PC-9 (cell line): ENCODE results near the gene EMX2. TPM values are rescaled to one million over a fixed set of nuclear protein-coding genes. Genes with fewer than 3 reads are reported as not detected.

Source experiments
- BruUV-seq: library from RNA; stranded (reverse); fragments of 400-500 nt; replicated peaks from 2 replicates; lab custom pipeline; 2021; lab: Mats Ljungman, UMichigan
- CTCF ChIA-PET: fragments of 300-600 bp; sonication (Branson Sonifier 250); formaldehyde crosslinking; loops from one replicate; lab custom pipeline; 2022; ENCODE audit warnings: antibody characterized with exemption; lab: Charles Lee
- POLR2A ChIA-PET: fragments of 300-600 bp; sonication (Branson Sonifier 250); formaldehyde crosslinking; loops from one replicate; lab custom pipeline; 2022; ENCODE audit warnings: antibody characterized with exemption; ENCODE audit not compliant: unreplicated experiment; lab: Charles Lee
- DNase-seq, 2 experiments: peaks; one replicate each; pipeline versions ENCODE4 v3.0.0 to v3.0.0-alpha.2; 2015 to 2022; ENCODE audit warnings: mixed read lengths in 1 of 2
- H2AFZ ChIP-seq: fragments of 200-600 bp; sonication (generic); 2 replicates; pipeline ENCODE4 v1.8.1; 2017; ENCODE audit warnings: antibody characterized with exemption
- H3F3A ChIP-seq: fragments of 200-600 bp; sonication (generic); 2 replicates; pipeline ENCODE4 v1.8.1; 2017; ENCODE audit warnings: antibody characterized with exemption, mild to moderate bottlenecking, low read depth; ENCODE audit not compliant: insufficient read depth
- H3K27ac ChIP-seq: fragments of 200-600 bp; sonication (generic); 2 replicates; pipeline ENCODE4 v1.6.1; 2016; ENCODE audit warnings: mixed run types
- H3K27me3 ChIP-seq: fragments of 200-600 bp; sonication (generic); 2 replicates; pipeline ENCODE4 v1.6.1; 2016; ENCODE audit warnings: low read depth, mixed run types; ENCODE audit not compliant: insufficient read depth
- H3K36me3 ChIP-seq: fragments of 200-600 bp; sonication (generic); 2 replicates; pipeline ENCODE4 v1.6.1; 2016; ENCODE audit warnings: low read depth, mixed run types
- H3K4me1 ChIP-seq: fragments of 200-600 bp; sonication (generic); replicated peaks from 2 replicates; pipeline ENCODE4 v1.6.1; 2016; ENCODE audit warnings: mixed run types; ENCODE audit not compliant: insufficient read depth
- H3K4me2 ChIP-seq: fragments of 200-600 bp; sonication (generic); 2 replicates; pipeline ENCODE4 v1.6.1; 2017; ENCODE audit warnings: mixed run types
- H3K4me3 ChIP-seq: fragments of 200-600 bp; sonication (generic); 2 replicates; pipeline ENCODE4 v1.6.1; 2016; ENCODE audit warnings: mixed run types
- H3K79me2 ChIP-seq: fragments of 200-600 bp; sonication (generic); 2 replicates; pipeline ENCODE4 v1.6.1; 2017; ENCODE audit warnings: low read depth, mixed run types
- H3K9me2 ChIP-seq: fragments of 200-600 bp; sonication (generic); 2 replicates; pipeline ENCODE4 v1.8.1; 2017; ENCODE audit warnings: mild to moderate bottlenecking; ENCODE audit not compliant: insufficient read depth
- H3K9me3 ChIP-seq: fragments of 200-600 bp; sonication (generic); 2 replicates; pipeline ENCODE4 v1.8.1; 2016; ENCODE audit warnings: low read depth; ENCODE audit not compliant: insufficient read depth
- H4K20me1 ChIP-seq: fragments of 200-600 bp; sonication (generic); 2 replicates; pipeline ENCODE4 v1.8.1; 2017; ENCODE audit not compliant: insufficient read depth
- EZH2 ChIP-seq: fragments of 200-600 bp; sonication (generic); IDR thresholded peaks from 2 replicates; pipeline ENCODE4 v1.8.0; 2017; ENCODE audit warnings: antibody characterized with exemption, low read depth
- intact Hi-C: fragments of 100-400 bp; cut with micrococcal nuclease; formaldehyde crosslinking; loops from one replicate; pipeline ENCODE4 v1.10.0; 2022; ENCODE audit not compliant: unreplicated experiment
- total RNA-seq: library from RNA; stranded (reverse); gene quantifications from 2 replicates; pipeline ENCODE4 v1.2.3, GENCODE V29; 2021
- TF ChIP-seq, protein P1 (sequence below): fragments of 200-600 bp; sonication (generic); conservative IDR thresholded peaks from 2 replicates; pipeline ENCODE4 v1.6.1; 2017; ENCODE audit warnings: mixed run types, antibody characterized with exemption, mild to moderate bottlenecking, moderate library complexity

EMX2 gene
- total RNA-seq, 1 experiment from 2014 or later: not detected

DNA sequence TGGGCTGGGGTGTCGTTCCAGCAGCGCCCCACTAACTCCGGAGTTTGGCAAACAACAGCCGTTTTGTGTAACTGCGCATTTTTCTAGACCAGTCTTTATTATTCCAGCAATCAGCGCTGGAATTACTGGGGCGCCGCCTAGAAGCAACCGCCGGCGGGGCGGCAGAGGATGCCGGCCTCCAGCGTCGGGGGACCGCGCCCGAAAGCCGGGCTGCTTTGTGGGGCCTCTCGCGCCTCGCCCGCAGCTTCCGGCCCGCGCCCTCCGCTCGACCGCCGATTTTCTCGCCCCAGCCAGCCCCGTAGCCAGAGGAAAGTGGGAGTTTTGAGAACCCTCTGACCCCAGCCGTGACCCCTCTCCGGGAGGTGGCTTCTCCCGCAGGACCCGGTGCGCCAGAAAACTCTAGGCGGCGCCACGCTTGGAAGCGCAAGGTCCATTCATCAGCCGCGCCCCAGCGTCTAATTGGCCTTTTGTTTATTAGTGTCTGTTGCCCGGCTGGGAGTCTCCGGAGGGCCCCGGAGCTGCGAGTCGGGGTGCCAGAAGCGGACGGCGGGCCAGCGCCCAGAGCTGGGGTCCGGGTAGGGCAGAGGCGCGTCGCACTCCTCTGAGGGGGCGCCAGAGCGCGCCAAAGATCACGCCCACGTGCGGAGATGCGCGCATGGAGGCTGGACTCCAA, 10.7 kb downstream of the EMX2 start:
- H3K4me2 ChIP-seq: no peak overlapping the region

DNA sequence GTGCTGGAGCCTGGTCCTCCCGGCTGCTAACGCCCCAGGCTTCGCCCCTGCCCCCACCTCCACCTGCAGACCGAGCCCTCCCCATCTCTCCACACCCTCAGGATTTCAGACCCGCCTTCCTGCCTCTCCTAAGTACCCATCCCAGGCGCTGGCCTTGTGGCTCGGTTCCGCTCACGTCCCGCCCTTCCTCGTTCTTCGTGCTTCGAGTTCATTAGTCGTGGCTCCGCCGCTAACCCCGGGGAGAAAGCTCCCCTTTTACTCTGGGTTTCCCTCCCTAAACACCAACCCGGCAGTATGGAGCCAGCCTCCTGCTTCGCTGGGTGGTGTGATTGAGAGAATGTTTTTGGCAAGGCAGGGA, 11.2 kb downstream of the EMX2 start:
- no peak overlapping the region for H2AFZ ChIP-seq
- H3K36me3 ChIP-seq: no peaks in the 10 kb centered on the region
- no peaks in the 10 kb centered on the region for H4K20me1 ChIP-seq
- intact Hi-C loops: no loop called here
- H3K4me2 ChIP-seq: no peak overlapping the region
- no peak overlapping the region for H3K4me3 ChIP-seq
- H3K27me3 ChIP-seq: peaks cover 44% of the 10 kb centered on the region
- no peak overlapping the region for H3K27ac ChIP-seq
- no peaks in the 10 kb centered on the region for H3K9me3 ChIP-seq
- ChIA-PET POLR2A (no interaction called here), CTCF (no interaction called here)
- H3K9me2 ChIP-seq: no peaks in the 10 kb centered on the region
- H3K79me2 ChIP-seq: no peaks in the 10 kb centered on the region
- no peaks in the 10 kb centered on the region for H3F3A ChIP-seq
- no peaks in the 10 kb centered on the region for H3K4me1 ChIP-seq
- no peak for DNase-seq
- BruUV-seq: no TSS peak
- TF ChIP-seq, protein P1, sequence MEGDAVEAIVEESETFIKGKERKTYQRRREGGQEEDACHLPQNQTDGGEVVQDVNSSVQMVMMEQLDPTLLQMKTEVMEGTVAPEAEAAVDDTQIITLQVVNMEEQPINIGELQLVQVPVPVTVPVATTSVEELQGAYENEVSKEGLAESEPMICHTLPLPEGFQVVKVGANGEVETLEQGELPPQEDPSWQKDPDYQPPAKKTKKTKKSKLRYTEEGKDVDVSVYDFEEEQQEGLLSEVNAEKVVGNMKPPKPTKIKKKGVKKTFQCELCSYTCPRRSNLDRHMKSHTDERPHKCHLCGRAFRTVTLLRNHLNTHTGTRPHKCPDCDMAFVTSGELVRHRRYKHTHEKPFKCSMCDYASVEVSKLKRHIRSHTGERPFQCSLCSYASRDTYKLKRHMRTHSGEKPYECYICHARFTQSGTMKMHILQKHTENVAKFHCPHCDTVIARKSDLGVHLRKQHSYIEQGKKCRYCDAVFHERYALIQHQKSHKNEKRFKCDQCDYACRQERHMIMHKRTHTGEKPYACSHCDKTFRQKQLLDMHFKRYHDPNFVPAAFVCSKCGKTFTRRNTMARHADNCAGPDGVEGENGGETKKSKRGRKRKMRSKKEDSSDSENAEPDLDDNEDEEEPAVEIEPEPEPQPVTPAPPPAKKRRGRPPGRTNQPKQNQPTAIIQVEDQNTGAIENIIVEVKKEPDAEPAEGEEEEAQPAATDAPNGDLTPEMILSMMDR: no peak
- no peak for TF ChIP-seq EZH2

More for the DNA sequence above, 10.7 kb downstream of the EMX2 start:
- no peaks in the 10 kb centered on the region for H3K79me2 ChIP-seq
- CTCF ChIA-PET: no interaction called here
- H3K27me3 ChIP-seq: peaks cover 46% of the 10 kb centered on the region
- H3K27ac ChIP-seq: no peak overlapping the region
- DNase-seq: no peak
- no peaks in the 10 kb centered on the region for H4K20me1 ChIP-seq
- intact Hi-C loops: no loop called here
- no peaks in the 10 kb centered on the region for H3K9me3 ChIP-seq
- no peaks in the 10 kb centered on the region for H3K4me1 ChIP-seq
- H3K36me3 ChIP-seq: no peaks in the 10 kb centered on the region
- no peak for TF ChIP-seq EZH2
- TF ChIP-seq, protein P1: no peak
- H3F3A ChIP-seq: no peaks in the 10 kb centered on the region
- no peak overlapping the region for H3K4me3 ChIP-seq
- POLR2A ChIA-PET: no interaction called here
- no TSS peak for BruUV-seq
- no peaks in the 10 kb centered on the region for H3K9me2 ChIP-seq
- H2AFZ ChIP-seq: no peak overlapping the region

DNA sequence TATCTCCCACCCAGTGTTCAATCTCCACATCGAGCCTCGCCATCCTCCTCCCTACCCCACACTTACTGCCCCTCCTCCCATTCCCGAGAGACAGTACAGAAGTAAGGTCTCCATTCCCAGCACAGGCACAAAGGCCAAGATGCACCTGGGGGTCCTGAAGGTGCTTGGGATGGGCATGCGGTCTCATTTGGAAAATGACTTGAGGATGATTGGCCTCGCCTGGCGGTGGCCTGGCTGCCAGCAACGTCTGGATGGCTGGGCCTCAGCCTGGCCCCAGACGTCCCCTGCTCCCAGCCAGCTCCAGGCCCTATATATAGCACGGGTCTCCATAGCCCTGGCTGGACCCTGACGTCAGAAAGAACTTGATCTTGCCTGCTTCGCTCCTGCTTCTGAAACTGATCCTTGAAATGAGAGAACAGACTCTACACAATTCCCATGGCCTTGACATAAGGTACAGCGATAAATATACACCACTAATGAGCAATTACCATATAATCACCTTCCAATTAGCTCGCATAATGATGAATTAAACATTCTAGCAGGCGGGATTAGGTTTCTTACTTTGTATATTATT, 11.8 kb downstream of the EMX2 start:
- POLR2A ChIA-PET: no interaction called here
- intact Hi-C loops: no loop called here
- no peak overlapping the region for H3K4me3 ChIP-seq
- H3K27ac ChIP-seq: no peak overlapping the region
- H3K36me3 ChIP-seq: no peaks in the 10 kb centered on the region
- H3K4me2 ChIP-seq: no peak overlapping the region
- H3K4me1 ChIP-seq: no peaks in the 10 kb centered on the region
- H3F3A ChIP-seq: no peaks in the 10 kb centered on the region
- no peaks in the 10 kb centered on the region for H3K9me3 ChIP-seq
- no TSS peak for BruUV-seq
- no peaks in the 10 kb centered on the region for H3K9me2 ChIP-seq
- no peak overlapping the region for H2AFZ ChIP-seq
- DNase-seq: no peak
- peaks cover 42% of the 10 kb centered on the region for H3K27me3 ChIP-seq
- CTCF ChIA-PET: no interaction called here
- H3K79me2 ChIP-seq: no peaks in the 10 kb centered on the region
- H4K20me1 ChIP-seq: no peaks in the 10 kb centered on the region
- TF ChIP-seq, protein P1: no peak
- no peak for TF ChIP-seq EZH2
